OCI-LY3 (cell line): ENCODE results near the gene PPP3CB.

Experiments
- EZH2phosphoT487 ChIP-seq: fragments of 200-600 bp; shearing (Covaris generic); IDR thresholded peaks from 2 replicates; pipeline ENCODE4 v1.6.1; 2018; ENCODE audit warnings: antibody characterized with exemption, mixed run types, low read depth
- TF ChIP-seq, protein P1 (sequence below): fragments of 200-600, 300-600 bp; sonication (generic); IDR thresholded peaks from 2 replicates; pipeline ENCODE4 v1.5.1; 2014; ENCODE audit warnings: antibody characterized with exemption, low read length, low read depth

DNA sequence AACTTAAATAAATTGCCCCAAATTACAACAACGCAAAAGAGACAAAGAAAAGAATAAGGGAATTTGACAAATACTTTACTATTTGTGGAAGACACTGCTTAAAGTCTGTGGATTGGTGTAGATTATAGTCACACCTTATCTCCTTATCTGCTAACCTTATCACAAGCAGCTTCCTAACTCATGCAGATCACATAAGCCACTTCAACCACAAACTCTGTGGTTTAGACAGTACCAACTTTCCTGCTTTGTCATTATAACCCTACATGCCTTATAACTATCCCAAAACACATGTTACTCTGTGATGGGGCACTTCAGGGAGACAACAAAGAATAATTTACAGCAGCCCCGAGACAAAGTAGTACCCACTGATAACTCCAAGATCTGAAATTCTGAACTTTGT, 41.5 kb upstream of the PPP3CB start:
- TF ChIP-seq, protein P1, sequence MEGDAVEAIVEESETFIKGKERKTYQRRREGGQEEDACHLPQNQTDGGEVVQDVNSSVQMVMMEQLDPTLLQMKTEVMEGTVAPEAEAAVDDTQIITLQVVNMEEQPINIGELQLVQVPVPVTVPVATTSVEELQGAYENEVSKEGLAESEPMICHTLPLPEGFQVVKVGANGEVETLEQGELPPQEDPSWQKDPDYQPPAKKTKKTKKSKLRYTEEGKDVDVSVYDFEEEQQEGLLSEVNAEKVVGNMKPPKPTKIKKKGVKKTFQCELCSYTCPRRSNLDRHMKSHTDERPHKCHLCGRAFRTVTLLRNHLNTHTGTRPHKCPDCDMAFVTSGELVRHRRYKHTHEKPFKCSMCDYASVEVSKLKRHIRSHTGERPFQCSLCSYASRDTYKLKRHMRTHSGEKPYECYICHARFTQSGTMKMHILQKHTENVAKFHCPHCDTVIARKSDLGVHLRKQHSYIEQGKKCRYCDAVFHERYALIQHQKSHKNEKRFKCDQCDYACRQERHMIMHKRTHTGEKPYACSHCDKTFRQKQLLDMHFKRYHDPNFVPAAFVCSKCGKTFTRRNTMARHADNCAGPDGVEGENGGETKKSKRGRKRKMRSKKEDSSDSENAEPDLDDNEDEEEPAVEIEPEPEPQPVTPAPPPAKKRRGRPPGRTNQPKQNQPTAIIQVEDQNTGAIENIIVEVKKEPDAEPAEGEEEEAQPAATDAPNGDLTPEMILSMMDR = no peak
- TF ChIP-seq EZH2phosphoT487 = no peak
